K562 (cell line): Measurements from ENCODE around the gene DAPK1. TPM values are rescaled to one million over a fixed set of nuclear protein-coding genes. Genes with fewer than 3 reads are reported as not detected.

Experiments
- ATAC-seq: fragments of 200-7000 bp; cut with Tn5 transposase; 3 replicates; pipeline ENCODE4 v1.9.1; 2020; ENCODE audit warnings: moderate library complexity
- BruUV-seq: library from RNA; stranded (reverse); fragments of 400-500 nt; replicated peaks from 2 replicates; lab custom pipeline; 2021; lab: Mats Ljungman, UMichigan
- CTCF ChIA-PET: fragments of 300-600 bp; formaldehyde crosslinking; extraction: SDS; loops from one replicate; lab custom pipeline; 2021; ENCODE audit warnings: low intra/inter-chr PET ratio; lab: Yijun Ruan, JAX
- POLR2A ChIA-PET: fragments of 300-600, 350-650 bp; sonication (Branson Sonifier 250); formaldehyde crosslinking; extraction: SDS; loops from one replicate; lab custom pipeline; 2021; ENCODE audit warnings: antibody characterized with exemption, inconsistent platforms; lab: Yijun Ruan, JAX
- DNase-seq, 4 experiments: peaks; one replicate each; pipeline versions ENCODE4 v3.0.0 to v3.0.0-alpha.2; 2011 to 2018; ENCODE audit warnings: low spot score in 3 of 4, mixed read lengths in 3 of 4; ENCODE audit errors: extremely low read depth in 1 of 4
- FAIRE-seq: peaks from 2 replicates; lab custom pipeline; 2011; peaks lifted over from hg19 to GRCh38; lab: Jason Lieb, UNC
- H2AFZ ChIP-seq: 2 replicates; pipeline ENCODE4 v1.6.0; 2011; ENCODE audit warnings: low read depth, low read length, control low read depth, inconsistent platforms
- H3K27ac ChIP-seq: fragments of 200-600 bp; 3 replicates; pipeline ENCODE4 v1.8.0; 2011; ENCODE audit warnings: low read depth, mild to moderate bottlenecking, control low read depth, inconsistent platforms, low read length, moderate library complexity, mixed read lengths; ENCODE audit errors: extremely low read depth
- H3K27me3 ChIP-seq, 2 experiments: fragments of 300-600 bp in 1 of 2; 2 replicates in 1 of 2; 3 replicates in 1 of 2; pipeline versions ENCODE4 v1.6.0 to v1.8.0; 2011; ENCODE audit warnings: inconsistent platforms in 2 of 2, low read length in 2 of 2, mild to moderate bottlenecking in 1 of 2, mixed read lengths in 1 of 2, moderate library complexity in 1 of 2; ENCODE audit not compliant: control insufficient read depth in 2 of 2, insufficient read depth in 2 of 2
- H3K36me3 ChIP-seq: fragments of 300-600 bp; 3 replicates; pipeline ENCODE4 v1.8.0; 2011; ENCODE audit warnings: mild to moderate bottlenecking, low read length, inconsistent platforms; ENCODE audit not compliant: control insufficient read depth, insufficient read depth
- H3K4me1 ChIP-seq, 2 experiments: fragments of 200-600 bp in 1 of 2; replicated peaks in 1 of 2; 2 replicates in 1 of 2; 3 replicates in 1 of 2; pipeline versions ENCODE4 v1.5.1 to v1.8.0; 2011; ENCODE audit warnings: inconsistent platforms in 2 of 2, low read length in 2 of 2, mild to moderate bottlenecking in 1 of 2, mixed read lengths in 1 of 2, moderate library complexity in 1 of 2; ENCODE audit not compliant: control insufficient read depth in 2 of 2, insufficient read depth in 2 of 2
- H3K4me2 ChIP-seq: 2 replicates; pipeline ENCODE4 v1.6.1; 2011; ENCODE audit warnings: low read length, control low read depth, inconsistent platforms, mixed read lengths; ENCODE audit not compliant: insufficient read depth
- H3K4me3 ChIP-seq: fragments of 200-600 bp; sonication (generic), shearing (Covaris generic); 2 replicates; pipeline ENCODE4 v1.5.1; 2016; ENCODE audit warnings: control low read depth, inconsistent platforms
- H3K79me2 ChIP-seq: fragments of 200-600 bp; 3 replicates; pipeline ENCODE4 v1.8.0; 2011; ENCODE audit warnings: low read length, inconsistent platforms; ENCODE audit not compliant: control insufficient read depth, insufficient read depth
- H3K9ac ChIP-seq, 2 experiments: 2 replicates each; pipeline versions ENCODE4 v1.6.0 to v1.6.1; 2011; ENCODE audit warnings: low read depth in 2 of 2, low read length in 2 of 2, control low read depth in 1 of 2, inconsistent platforms in 1 of 2, mild to moderate bottlenecking in 1 of 2, mixed read lengths in 1 of 2; ENCODE audit not compliant: insufficient read depth in 1 of 2
- H3K9me1 ChIP-seq: one replicate; pipeline ENCODE4 v1.6.0; 2011; ENCODE audit warnings: inconsistent platforms, mild to moderate bottlenecking, low read length, moderate library complexity; ENCODE audit not compliant: control insufficient read depth, insufficient read depth
- H3K9me3 ChIP-seq: replicated peaks from 2 replicates; pipeline ENCODE4 v1.5.1; 2011; ENCODE audit warnings: low read depth, low read length, inconsistent platforms; ENCODE audit not compliant: control insufficient read depth, insufficient read depth
- H4K20me1 ChIP-seq: replicated peaks from 2 replicates; pipeline ENCODE4 v1.6.1; 2011; ENCODE audit warnings: low read length, inconsistent platforms, mixed read lengths; ENCODE audit not compliant: control insufficient read depth, insufficient read depth
- ATF3 ChIP-seq, 2 experiments: fragments of 450-650 bp in 1 of 2; sonication (generic) in 1 of 2; formaldehyde crosslinking in 1 of 2; IDR thresholded peaks in 1 of 2; conservative IDR thresholded peaks in 1 of 2; 2 replicates each; pipeline versions ENCODE4 v1.6.1 to v1.8.1; 2016 to 2023; ENCODE audit warnings: mild to moderate bottlenecking in 2 of 2, moderate library complexity in 2 of 2, inconsistent platforms in 1 of 2, missing genetic modification reagents in 1 of 2
- HDAC1 ChIP-seq, 2 experiments: fragments of 450-650 bp; IDR thresholded peaks; 2 replicates each; pipeline ENCODE4 v1.6.1; 2016 to 2017; ENCODE audit warnings: inconsistent platforms in 1 of 2, mild to moderate bottlenecking in 1 of 2, moderate library complexity in 1 of 2
- HNRNPK ChIP-seq: fragments of 200-400 bp; formaldehyde crosslinking; IDR thresholded peaks from one replicate; pipeline ENCODE4 v1.6.1; 2018; ENCODE audit warnings: mild to moderate bottlenecking, low read depth, low read length; ENCODE audit not compliant: poor library complexity, severe bottlenecking
- KLF13 ChIP-seq: fragments of 450-650 bp; IDR thresholded peaks from 2 replicates; pipeline ENCODE4 v1.6.1; 2016; ENCODE audit warnings: missing genetic modification characterization, low read depth, mild to moderate bottlenecking, missing compliant biosample characterization, moderate library complexity, borderline replicate concordance
- MLX ChIP-seq, 2 experiments: fragments of 450-650 bp in 1 of 2; sonication (generic) in 1 of 2; formaldehyde crosslinking; conservative IDR thresholded peaks; 2 replicates each; pipeline versions ENCODE4 v1.4.0 to v1.8.1; 2020 to 2022; ENCODE audit warnings: mild to moderate bottlenecking in 1 of 2, missing genetic modification reagents in 1 of 2
- RB1 ChIP-seq: fragments of 450-650 bp; IDR thresholded peaks from 2 replicates; pipeline ENCODE4 v1.6.1; 2017; ENCODE audit warnings: low read depth, mild to moderate bottlenecking
- STAT5B ChIP-seq: fragments of 250-450 bp; sonication (Bioruptor Pico); IDR thresholded peaks from 2 replicates; pipeline ENCODE4 v1.8.0; 2021; ENCODE audit warnings: mild to moderate bottlenecking, inconsistent platforms
- WGBS: fragments of 100-300 bp; shearing (Covaris generic); methylation state at CpG from one replicate; pipeline ENCODE4 v1.1.6; 2016; ENCODE audit warnings: low coverage, mixed read lengths; ENCODE audit not compliant: insufficient coverage; ENCODE audit errors: missing lambda C conversion rate; 5-methylcytosine and 5-hydroxymethylcytosine counted together
- in situ Hi-C: fragments of 300-500 bp; cut with MboI; formaldehyde crosslinking; loops from 4 replicates; pipeline ENCODE4 v1.15.0; 2018; ENCODE audit warnings: inconsistent platforms, mixed read lengths
- intact Hi-C: fragments of 100-400 bp; cut with micrococcal nuclease; formaldehyde crosslinking; loops from 2 replicates; pipeline ENCODE4 v1.14.2; 2022
- polyA plus RNA-seq, 8 experiments: library from polyadenylated mRNA; depleted of rRNA in 4 of 8; stranded (reverse) in 5 of 8; unstranded in 3 of 8; fragments of >200 nt; fragmentation: Nextera tagmentation in 2 of 8; fragmentation: Illumina TruSeq in 1 of 8; extraction: Ambion mirVana in 2 of 8; extraction: Trizol in 1 of 8; gene quantifications; 2 replicates each; pipeline versions ENCODE4 v1.2.1 to v1.2.3, GENCODE V29; 2011 to 2014; ENCODE audit warnings: inconsistent platforms in 1 of 8, missing spikeins in 1 of 8
- total RNA-seq, 7 experiments: library from RNA; depleted of rRNA in 6 of 7; stranded (reverse); fragments of >200 nt in 6 of 7; fragmentation: Illumina TruSeq in 2 of 7; extraction: Trizol in 2 of 7; gene quantifications; 2 replicates each; pipeline versions ENCODE4 v1.2.1 to v1.2.3, GENCODE V29; 2011 to 2021; ENCODE audit warnings: low replicate concordance in 1 of 7

The DAPK1 gene
- total and polyA plus RNA-seq, 9 of the 15 experiments (the other 6 are each of a cell fraction or from before 2014, with no cell fraction given), result 1.7 to 26.4 (median 15.8) TPM

- Histone ChIP-seq H3K4me3 (no peak overlapping the region), H3K36me3 (peaks cover 14% of the 10 kb centered on the region), H3K27ac (no peak overlapping the region), H4K20me1 (0 out of 2 replicates have a peak, but pooled peaks cover 5% of the 10 kb centered on the region), H3K4me2 (no peak overlapping the region), H3K9me1 (peaks cover 6% of the 10 kb centered on the region), H2AFZ (no peak overlapping the region), H3K9me3 (no peaks in the 10 kb centered on the region), H3K4me1 (peaks cover 27 to 67% of the 10 kb centered on the region in 2 experiments)
- WGBS, result 96% methylated on average over 4 of the region's 4 CpGs
- ATAC-seq (no peak), DNase-seq (no peak)
- ChIA-PET CTCF (no interaction called here), POLR2A (interaction anchor here (1.1 to 2.2 kb wide), 2 partner anchors 14 to 18 kb away, joined by 3 to 9 read pairs; partner anchors contain the start of gene DAPK1)
- BruUV-seq, result no TSS peak
- in situ Hi-C loops (no loop called here), intact Hi-C loops (loop anchor here (10.0 kb wide), 1 partner anchor 302 kb away; no protein-coding TSS in a partner anchor)
- no peak for TF ChIP-seq ATF3 (IDR thresholded peaks at IDR 0.05)
- no peak for TF ChIP-seq ATF3 (CRISPR knock-in tag; conservative IDR thresholded peaks at IDR 0.05)
- TF ChIP-seq KLF13 (tag), result no peak
- TF ChIP-seq HDAC1 (IDR thresholded peaks at IDR 0.05), result no peak
- TF ChIP-seq STAT5B (CRISPR knock-in tag), result no peak
- TF ChIP-seq HNRNPK, result no peak
- TF ChIP-seq RB1, result no peak
- no peak for TF ChIP-seq MLX (CRISPR knock-in tag; conservative IDR thresholded peaks at IDR 0.05)
- TF ChIP-seq, all 486 proteins: peak for 0
- no peak for FAIRE-seq
- H3K27me3 ChIP-seq, result no peaks in the 10 kb centered on the region
- H3K9ac ChIP-seq, result no peak overlapping the region
- peaks cover 28% of the 10 kb centered on the region for H3K79me2 ChIP-seq
Measured at GRCh38 chr9:87512311-87512710, 14.6 kb downstream of the DAPK1 start.
